GM23338 (cell line): Measurements from ENCODE around the gene HOXA9. TPM values are rescaled to one million over a fixed set of nuclear protein-coding genes. Genes with fewer than 3 reads are reported as not detected.
A peak's percentile ranks its signal among the peaks of the same experiment; 100 is the strongest.

Experiments used
- ATAC-seq: fragments of 200-7000 bp; cut with Tn5 transposase; 3 replicates; pipeline ENCODE4 v1.9.1; 2020
- DNase-seq: peaks from one replicate; pipeline ENCODE4 v3.0.0-alpha.2; 2015; ENCODE audit warnings: low spot score
- H2AFZ ChIP-seq: fragments of 200-600 bp; sonication (generic); 2 replicates; pipeline ENCODE4 v1.8.0; 2016; ENCODE audit warnings: antibody characterized with exemption, mild to moderate bottlenecking, moderate library complexity
- H3F3A ChIP-seq: fragments of 200-600 bp; sonication (generic); replicated peaks from 2 replicates; pipeline ENCODE4 v1.8.0; 2017; ENCODE audit warnings: antibody characterized with exemption, mixed run types, low read depth
- H3K27ac ChIP-seq: fragments of 200-600 bp; sonication (generic); 2 replicates; pipeline ENCODE4 v1.6.1; 2016; ENCODE audit warnings: low read depth
- H3K27me3 ChIP-seq: fragments of 200-600 bp; sonication (generic); 2 replicates; pipeline ENCODE4 v1.8.0; 2016; ENCODE audit warnings: mild to moderate bottlenecking, mixed run types, moderate library complexity; ENCODE audit not compliant: insufficient read depth
- H3K36me3 ChIP-seq: fragments of 200-600 bp; sonication (generic); 2 replicates; pipeline ENCODE4 v1.8.0; 2016; ENCODE audit warnings: mild to moderate bottlenecking; ENCODE audit not compliant: insufficient read depth
- H3K4me1 ChIP-seq: fragments of 200-600 bp; sonication (generic); 2 replicates; pipeline ENCODE4 v1.8.0; 2016; ENCODE audit warnings: mild to moderate bottlenecking, moderate library complexity; ENCODE audit not compliant: insufficient read depth
- H3K4me2 ChIP-seq: fragments of 200-600 bp; sonication (generic); 2 replicates; pipeline ENCODE4 v1.7.1; 2017; ENCODE audit warnings: mixed run types
- H3K4me3 ChIP-seq: fragments of 200-600 bp; sonication (generic); 2 replicates; pipeline ENCODE4 v1.6.1; 2016; ENCODE audit warnings: mixed run types
- H3K79me2 ChIP-seq: fragments of 200-600 bp; sonication (generic); replicated peaks from 2 replicates; pipeline ENCODE4 v1.8.0; 2017; ENCODE audit warnings: mild to moderate bottlenecking; ENCODE audit not compliant: insufficient read depth
- H3K9me2 ChIP-seq: fragments of 200-600 bp; sonication (generic); 2 replicates; pipeline ENCODE4 v1.8.0; 2017; ENCODE audit not compliant: insufficient read depth
- H4K20me1 ChIP-seq: fragments of 200-600 bp; sonication (generic); replicated peaks from 2 replicates; pipeline ENCODE4 v1.8.0; 2017; ENCODE audit warnings: mild to moderate bottlenecking; ENCODE audit not compliant: insufficient read depth
- H3K27ac Mint-ChIP-seq: 2 replicates; pipeline ENCODE4 v1.8.0; 2020; ENCODE audit warnings: inconsistent platforms, mild to moderate bottlenecking, moderate library complexity, mixed read lengths
- H3K27me3 Mint-ChIP-seq: 3 replicates; pipeline ENCODE4 v1.8.0; 2022; ENCODE audit warnings: low read depth, mild to moderate bottlenecking, moderate library complexity, mixed read lengths, inconsistent platforms; ENCODE audit not compliant: insufficient read depth, poor library complexity
- H3K36me3 Mint-ChIP-seq: 3 replicates; pipeline ENCODE4 v1.8.0; 2021; ENCODE audit warnings: low read depth, mild to moderate bottlenecking, inconsistent platforms, moderate library complexity, mixed read lengths
- H3K4me1 Mint-ChIP-seq: 3 replicates; pipeline ENCODE4 v1.8.0; 2020; ENCODE audit warnings: mild to moderate bottlenecking, inconsistent platforms, mixed read lengths
- H3K4me3 Mint-ChIP-seq: 3 replicates; pipeline ENCODE4 v1.8.0; 2021; ENCODE audit warnings: moderate library complexity, mild to moderate bottlenecking, inconsistent platforms, mixed read lengths
- H3K9me3 Mint-ChIP-seq: 3 replicates; pipeline ENCODE4 v1.8.0; 2020; ENCODE audit warnings: moderate library complexity, mild to moderate bottlenecking, inconsistent platforms, mixed read lengths
- CTCF ChIP-seq, 2 experiments: fragments of 200-600 bp in 1 of 2; sonication (generic) in 1 of 2; conservative IDR thresholded peaks; 2 replicates each; pipeline versions ENCODE4 v1.5.1 to v1.6.1; 2016 to 2017; ENCODE audit warnings: antibody characterized with exemption in 2 of 2, low read depth in 2 of 2, mild to moderate bottlenecking in 2 of 2, moderate library complexity in 1 of 2
- EZH2 ChIP-seq: fragments of 200-600 bp; sonication (generic); IDR thresholded peaks from one replicate; pipeline ENCODE4 v1.8.0; 2017; ENCODE audit warnings: antibody characterized with exemption, mild to moderate bottlenecking, low read depth; ENCODE audit not compliant: unreplicated experiment
- EZH2phosphoT487 ChIP-seq: fragments of 200-600 bp; sonication (generic); IDR thresholded peaks from one replicate; pipeline ENCODE4 v1.8.1; 2018; ENCODE audit warnings: antibody characterized with exemption; ENCODE audit not compliant: unreplicated experiment
- POLR2AphosphoS5 ChIP-seq: IDR thresholded peaks from 2 replicates; pipeline ENCODE4 v1.6.1; 2016; ENCODE audit warnings: antibody characterized with exemption, low read depth
- STAT1 ChIP-seq: IDR thresholded peaks from one replicate; pipeline ENCODE4 v1.6.1; 2016; ENCODE audit warnings: antibody characterized with exemption; ENCODE audit not compliant: unreplicated experiment
- ZNF331 ChIP-seq: fragments of 250-450 bp; sonication (Bioruptor Pico); IDR thresholded peaks from 2 replicates; pipeline ENCODE4 v1.5.0; 2020; ENCODE audit warnings: low read depth, mild to moderate bottlenecking, moderate library complexity
- long read RNA-seq: library from polyadenylated mRNA; unstranded; transcript quantifications from one replicate; pipeline ENCODE4 v2.0.0, GENCODE V29; 2020; ENCODE audit not compliant: unreplicated experiment
- polyA plus RNA-seq: library from polyadenylated mRNA; unstranded; fragments of >200 nt; fragmentation: Nextera tagmentation; extraction: Ambion mirVana; gene quantifications from 2 replicates; pipeline ENCODE4 v1.2.1, GENCODE V29; 2016
- total RNA-seq: library from RNA; depleted of rRNA; stranded (reverse); fragments of >200 nt; shearing (Covaris generic); gene quantifications from 2 replicates; pipeline ENCODE4 v1.2.3, GENCODE V29; 2014; rRNA removed
- TF ChIP-seq, protein P1 (sequence below): IDR thresholded peaks from 2 replicates; pipeline ENCODE4 v1.6.1; 2016; ENCODE audit warnings: antibody characterized with exemption
- TF ChIP-seq, protein P2 (sequence below): IDR thresholded peaks from one replicate; pipeline ENCODE4 v1.6.1; 2018; ENCODE audit warnings: antibody characterized with exemption; ENCODE audit not compliant: unreplicated experiment

The HOXA9 gene
- not detected in 2 replicates for total RNA-seq
- not detected in 2 replicates for polyA plus RNA-seq
- long read RNA-seq = 0 reads

GRCh38 chr7:27165089-27165995 is at the start of gene HOXA9:
TSS of gene HOXA9 (minus strand) at chr7:27165537. CDS start at chr7:27165457, 80 bp downstream.
- H3K79me2 ChIP-seq = no peaks in the 10 kb centered on the region
- H3K27me3 Mint-ChIP-seq = peaks cover 99% of the 10 kb centered on the region
- peaks cover 44% of the 10 kb centered on the region for H4K20me1 ChIP-seq
- ATAC-seq (peak; percentile 1; the same call in 2 of the 3 replicates), DNase-seq (peak; percentile 54)
- no peaks in the 10 kb centered on the region; the same call in 1 of the 2 replicates for H3K36me3 ChIP-seq
- H3K9me2 ChIP-seq = no peaks in the 10 kb centered on the region
- H3K27ac Mint-ChIP-seq = no peak within 1 kb of the TSS
- H3K36me3 Mint-ChIP-seq = no peaks in the 10 kb centered on the region; the same call in 2 of the 3 replicates
- H3K4me3 ChIP-seq = peak within 1 kb of the TSS; percentile 43; the same call in 1 of the 2 replicates
- H3K4me2 ChIP-seq = peak within 1 kb of the TSS; percentile 65
- H2AFZ ChIP-seq = peak within 1 kb of the TSS; percentile 85; the same call in 1 of the 2 replicates
- peaks cover 100% of the 10 kb centered on the region for H3K27me3 ChIP-seq
- H3K4me3 Mint-ChIP-seq = peak within 1 kb of the TSS; percentile 43; the same call in 1 of the 3 replicates
- H3K4me1 Mint-ChIP-seq = peaks cover 13% of the 10 kb centered on the region
- TF ChIP-seq EZH2 (peak; percentile 91), EZH2phosphoT487 (peak; percentile 88), CTCF (conservative IDR thresholded peaks at IDR 0.05; ENCODE audit: low read depth in 2 of 2) (no peak)
- TF ChIP-seq, protein P1, sequence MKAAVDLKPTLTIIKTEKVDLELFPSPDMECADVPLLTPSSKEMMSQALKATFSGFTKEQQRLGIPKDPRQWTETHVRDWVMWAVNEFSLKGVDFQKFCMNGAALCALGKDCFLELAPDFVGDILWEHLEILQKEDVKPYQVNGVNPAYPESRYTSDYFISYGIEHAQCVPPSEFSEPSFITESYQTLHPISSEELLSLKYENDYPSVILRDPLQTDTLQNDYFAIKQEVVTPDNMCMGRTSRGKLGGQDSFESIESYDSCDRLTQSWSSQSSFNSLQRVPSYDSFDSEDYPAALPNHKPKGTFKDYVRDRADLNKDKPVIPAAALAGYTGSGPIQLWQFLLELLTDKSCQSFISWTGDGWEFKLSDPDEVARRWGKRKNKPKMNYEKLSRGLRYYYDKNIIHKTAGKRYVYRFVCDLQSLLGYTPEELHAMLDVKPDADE = no peak
- no peak within 1 kb of the TSS for H3K27ac ChIP-seq
- peaks cover 11% of the 10 kb centered on the region; the same call in 2 of the 3 replicates for H3K9me3 Mint-ChIP-seq
- peaks cover 31% of the 10 kb centered on the region for H3F3A ChIP-seq
- peaks cover 4% of the 10 kb centered on the region for H3K4me1 ChIP-seq

GRCh38 chr7:27214239-27214950 is 49.1 kb upstream of the HOXA9 start:
- Histone ChIP-seq H4K20me1 (peaks cover 44% of the 10 kb centered on the region), H2AFZ (no peak overlapping the region), H3K36me3 (no peaks in the 10 kb centered on the region), H3K4me3 (peak overlapping the region; percentile 50), H3K4me1 (peaks cover 49% of the 10 kb centered on the region), H3K9me2 (no peaks in the 10 kb centered on the region), H3K27ac (no peak overlapping the region), H3K4me2 (peak overlapping the region; percentile 64), H3F3A (peaks cover 34% of the 10 kb centered on the region), H3K27me3 (peaks cover 100% of the 10 kb centered on the region), H3K79me2 (no peaks in the 10 kb centered on the region)
- Mint-ChIP-seq H3K9me3 (no peaks in the 10 kb centered on the region; the same call in 2 of the 3 replicates), H3K4me1 (peaks cover 24% of the 10 kb centered on the region), H3K36me3 (no peaks in the 10 kb centered on the region), H3K27ac (no peak overlapping the region), H3K4me3 (peak overlapping the region; percentile 47), H3K27me3 (peaks cover 100% of the 10 kb centered on the region)
- DNase-seq (peak; percentile 54), ATAC-seq (peak; percentile 57)
- TF ChIP-seq STAT1 = no peak
- TF ChIP-seq POLR2AphosphoS5 = no peak
- TF ChIP-seq CTCF (conservative IDR thresholded peaks at IDR 0.05; ENCODE audit: low read depth in 2 of 2) = no peak
- peak; percentile 91 for TF ChIP-seq EZH2
- no peak for TF ChIP-seq ZNF331 (CRISPR knock-in tag)
- TF ChIP-seq, protein P2, sequence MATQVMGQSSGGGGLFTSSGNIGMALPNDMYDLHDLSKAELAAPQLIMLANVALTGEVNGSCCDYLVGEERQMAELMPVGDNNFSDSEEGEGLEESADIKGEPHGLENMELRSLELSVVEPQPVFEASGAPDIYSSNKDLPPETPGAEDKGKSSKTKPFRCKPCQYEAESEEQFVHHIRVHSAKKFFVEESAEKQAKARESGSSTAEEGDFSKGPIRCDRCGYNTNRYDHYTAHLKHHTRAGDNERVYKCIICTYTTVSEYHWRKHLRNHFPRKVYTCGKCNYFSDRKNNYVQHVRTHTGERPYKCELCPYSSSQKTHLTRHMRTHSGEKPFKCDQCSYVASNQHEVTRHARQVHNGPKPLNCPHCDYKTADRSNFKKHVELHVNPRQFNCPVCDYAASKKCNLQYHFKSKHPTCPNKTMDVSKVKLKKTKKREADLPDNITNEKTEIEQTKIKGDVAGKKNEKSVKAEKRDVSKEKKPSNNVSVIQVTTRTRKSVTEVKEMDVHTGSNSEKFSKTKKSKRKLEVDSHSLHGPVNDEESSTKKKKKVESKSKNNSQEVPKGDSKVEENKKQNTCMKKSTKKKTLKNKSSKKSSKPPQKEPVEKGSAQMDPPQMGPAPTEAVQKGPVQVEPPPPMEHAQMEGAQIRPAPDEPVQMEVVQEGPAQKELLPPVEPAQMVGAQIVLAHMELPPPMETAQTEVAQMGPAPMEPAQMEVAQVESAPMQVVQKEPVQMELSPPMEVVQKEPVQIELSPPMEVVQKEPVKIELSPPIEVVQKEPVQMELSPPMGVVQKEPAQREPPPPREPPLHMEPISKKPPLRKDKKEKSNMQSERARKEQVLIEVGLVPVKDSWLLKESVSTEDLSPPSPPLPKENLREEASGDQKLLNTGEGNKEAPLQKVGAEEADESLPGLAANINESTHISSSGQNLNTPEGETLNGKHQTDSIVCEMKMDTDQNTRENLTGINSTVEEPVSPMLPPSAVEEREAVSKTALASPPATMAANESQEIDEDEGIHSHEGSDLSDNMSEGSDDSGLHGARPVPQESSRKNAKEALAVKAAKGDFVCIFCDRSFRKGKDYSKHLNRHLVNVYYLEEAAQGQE = no peak
